Mammary epithelial cell (primary cell): ENCODE measurements around the gene KLHL18.

Experiments
- CTCF ChIP-seq, 2 donors: IDR thresholded peaks in 1 of 2; conservative IDR thresholded peaks in 1 of 2; 2 replicates each; pipeline ENCODE4 v1.5.1; 2011 to 2012; ENCODE audit warnings: inconsistent platforms in 2 of 2, low read length in 2 of 2, mild to moderate bottlenecking in 2 of 2, control low read depth in 1 of 2, low read depth in 1 of 2; ENCODE audit not compliant: insufficient read depth in 1 of 2; ENCODE audit errors: extremely low read depth in 1 of 2
- EZH2 ChIP-seq: IDR thresholded peaks from 2 replicates; pipeline ENCODE4 v1.6.1; 2012; ENCODE audit warnings: low read length, inconsistent platforms, borderline replicate concordance

DNA sequence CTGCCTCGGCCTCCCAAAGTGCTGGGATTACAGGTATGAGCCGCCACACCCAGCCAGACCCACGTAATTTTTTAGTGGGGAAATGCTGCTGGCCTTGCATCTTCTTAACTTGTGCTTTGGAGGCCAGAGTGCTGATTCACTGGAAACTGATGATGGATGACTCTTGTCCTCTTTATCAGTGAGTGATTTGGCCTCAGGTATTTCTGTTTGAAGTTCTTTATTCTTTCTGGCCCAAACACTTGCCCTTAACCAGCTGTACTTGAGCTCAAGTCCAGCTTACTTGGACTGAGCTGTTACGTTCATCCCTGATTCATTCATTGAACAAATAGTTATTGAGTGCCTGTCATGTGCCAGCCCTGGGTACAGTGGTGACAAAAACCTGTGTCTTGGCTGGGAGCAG is 102.3 kb downstream of the KLHL18 start:
- TF ChIP-seq CTCF (conservative IDR thresholded peaks at IDR 0.05 in 1 of 2, IDR thresholded peaks at IDR 0.05 in 1 of 2; ENCODE audit: extremely low read depth in 1 of 2, insufficient read depth in 1 of 2, low read depth in 1 of 2, low read length in 2 of 2), result no peak
- no peak for TF ChIP-seq EZH2
